H1 (cell line): ENCODE results near the gene NAE1. TPM values are rescaled to one million over a fixed set of nuclear protein-coding genes. Genes with fewer than 3 reads are reported as not detected.

ENCODE experiments used
- CTCF ChIA-PET: fragments of 300-600 bp; sonication (Branson Sonifier 250); formaldehyde crosslinking; loops from one replicate; lab custom pipeline; 2021; ENCODE audit not compliant: partially characterized antibody; lab: Charles Lee
- POLR2A ChIA-PET: fragments of 300-600 bp; sonication (Branson Sonifier 250); formaldehyde crosslinking; loops from one replicate; lab custom pipeline; 2021; ENCODE audit warnings: inconsistent platforms; ENCODE audit not compliant: partially characterized antibody; lab: Charles Lee
- DNase-seq, 2 experiments: peaks; one replicate each; pipeline versions ENCODE4 v3.0.0 to v3.0.0-alpha.2; 2010 to 2022; ENCODE audit warnings: low spot score in 2 of 2, low read depth in 1 of 2, mixed read lengths in 1 of 2
- FAIRE-seq: peaks from 2 replicates; lab custom pipeline; 2011; peaks lifted over from hg19 to GRCh38; lab: Jason Lieb, UNC
- H2AFZ ChIP-seq: 2 replicates; pipeline ENCODE4 v1.8.1; 2012; ENCODE audit warnings: low read length, inconsistent platforms
- H2AK5ac ChIP-seq: 2 replicates; pipeline ENCODE4 v1.6.1; 2013; ENCODE audit warnings: low read depth, low read length
- H2BK120ac ChIP-seq: replicated peaks from 2 replicates; pipeline ENCODE3; 2013; ENCODE audit warnings: low read depth, low read length, inconsistent platforms
- H2BK12ac ChIP-seq: 2 replicates; pipeline ENCODE4 v1.6.1; 2013; ENCODE audit warnings: low read depth, low read length
- H2BK15ac ChIP-seq: 2 replicates; pipeline ENCODE4 v1.6.1; 2013; ENCODE audit warnings: low read length
- H2BK20ac ChIP-seq: 2 replicates; pipeline ENCODE4 v1.6.1; 2013; ENCODE audit warnings: low read length
- H2BK5ac ChIP-seq: 2 replicates; pipeline ENCODE4 v1.6.1; 2013; ENCODE audit warnings: low read depth, low read length
- H3K14ac ChIP-seq: 2 replicates; pipeline ENCODE4 v1.6.1; 2013; ENCODE audit warnings: inconsistent platforms; ENCODE audit not compliant: insufficient read length
- H3K18ac ChIP-seq: 2 replicates; pipeline ENCODE4 v1.6.1; 2013; ENCODE audit warnings: low read length; ENCODE audit errors: extremely low read depth
- H3K23ac ChIP-seq: 2 replicates; pipeline ENCODE4 v1.6.1; 2013; ENCODE audit warnings: inconsistent platforms; ENCODE audit not compliant: insufficient read length
- H3K23me2 ChIP-seq: 2 replicates; pipeline ENCODE4 v1.6.1; 2013; ENCODE audit warnings: low read depth, low read length
- H3K27ac ChIP-seq: 2 replicates; pipeline ENCODE4 v1.6.1; 2011; ENCODE audit warnings: low read depth, low read length, inconsistent platforms
- H3K27me3 ChIP-seq, 4 experiments: replicated peaks in 1 of 4; 1 replicate in 1 of 4; 2 replicates in 3 of 4; pipeline versions ENCODE4 v1.6.1 to v1.8.1; 2011 to 2013; ENCODE audit warnings: low read length in 3 of 4, mild to moderate bottlenecking in 3 of 4, inconsistent platforms in 2 of 4, mixed read lengths in 2 of 4, moderate library complexity in 1 of 4; ENCODE audit not compliant: control insufficient read depth in 3 of 4, insufficient read depth in 3 of 4; ENCODE audit errors: extremely low read depth in 1 of 4
- H3K36me3 ChIP-seq, 4 experiments: 2 replicates each; pipeline versions ENCODE4 v1.6.1 to v1.8.1; 2011 to 2013; ENCODE audit warnings: mild to moderate bottlenecking in 4 of 4, low read length in 3 of 4, moderate library complexity in 2 of 4, control low read depth in 1 of 4, inconsistent platforms in 1 of 4; ENCODE audit not compliant: insufficient read depth in 4 of 4, control insufficient read depth in 2 of 4
- H3K4ac ChIP-seq: replicated peaks from 2 replicates; pipeline ENCODE3; 2013; ENCODE audit warnings: low read length, low read depth, mixed read lengths, inconsistent platforms; ENCODE audit not compliant: insufficient read length
- H3K4me1 ChIP-seq, 4 experiments: replicated peaks in 1 of 4; 1 replicate in 1 of 4; 2 replicates in 3 of 4; pipeline versions ENCODE4 v1.6.1 to v1.8.1; 2011 to 2013; ENCODE audit warnings: low read length in 3 of 4, inconsistent platforms in 2 of 4, mixed read lengths in 1 of 4; ENCODE audit not compliant: insufficient read depth in 4 of 4, control insufficient read depth in 3 of 4
- H3K4me2 ChIP-seq, 2 experiments: 2 replicates each; pipeline versions ENCODE4 v1.6.1 to v1.8.1; 2011 to 2013; ENCODE audit warnings: low read depth in 2 of 2, low read length in 2 of 2, control low read depth in 1 of 2, inconsistent platforms in 1 of 2, mild to moderate bottlenecking in 1 of 2; ENCODE audit not compliant: insufficient read depth in 1 of 2
- H3K4me3 ChIP-seq, 4 experiments: fragments of 200-600, 300-600 bp in 1 of 4; sonication (generic), shearing (Covaris generic), sonication (Bioruptor Twin) in 1 of 4; 2 replicates each; pipeline versions ENCODE4 v1.5.1 to v1.8.1; 2011 to 2016; ENCODE audit warnings: low read length in 4 of 4, low read depth in 3 of 4, control low read depth in 2 of 4, inconsistent platforms in 2 of 4, mild to moderate bottlenecking in 2 of 4, mixed read lengths in 1 of 4, moderate library complexity in 1 of 4; ENCODE audit not compliant: insufficient read depth in 2 of 4; ENCODE audit errors: extremely low read depth in 1 of 4
- H3K56ac ChIP-seq: replicated peaks from 2 replicates; pipeline ENCODE3; 2013; ENCODE audit warnings: low read depth, mild to moderate bottlenecking, mixed read lengths, low read length, inconsistent platforms; ENCODE audit not compliant: insufficient read length
- H3K79me1 ChIP-seq: 2 replicates; pipeline ENCODE4 v1.6.1; 2013; ENCODE audit warnings: low read depth, low read length, control low read depth
- H3K79me2 ChIP-seq, 2 experiments: 2 replicates each; pipeline versions ENCODE4 v1.6.1 to v1.8.1; 2012 to 2013; ENCODE audit warnings: low read length in 2 of 2, mild to moderate bottlenecking in 2 of 2, inconsistent platforms in 1 of 2; ENCODE audit not compliant: insufficient read depth in 2 of 2, control insufficient read depth in 1 of 2
- H3K9ac ChIP-seq, 4 experiments: replicated peaks in 1 of 4; 1 replicate in 1 of 4; 2 replicates in 3 of 4; pipeline versions ENCODE4 v1.6.1 to v1.8.1; 2011 to 2013; ENCODE audit warnings: low read depth in 3 of 4, low read length in 3 of 4, control low read depth in 2 of 4, mild to moderate bottlenecking in 2 of 4, moderate library complexity in 2 of 4, inconsistent platforms in 1 of 4; ENCODE audit errors: extremely low read depth in 1 of 4
- H3K9me3 ChIP-seq, 2 experiments: 2 replicates each; pipeline versions ENCODE4 v1.6.1 to v1.8.1; 2012 to 2013; ENCODE audit warnings: mild to moderate bottlenecking in 2 of 2, moderate library complexity in 2 of 2, control low read depth in 1 of 2, inconsistent platforms in 1 of 2, low read depth in 1 of 2, low read length in 1 of 2, mixed read lengths in 1 of 2; ENCODE audit not compliant: insufficient read depth in 2 of 2
- H4K20me1 ChIP-seq, 2 experiments: replicated peaks in 1 of 2; 2 replicates each; pipeline versions ENCODE3 to v1.8.1; 2011 to 2013; ENCODE audit warnings: inconsistent platforms in 2 of 2, low read length in 2 of 2, mild to moderate bottlenecking in 1 of 2; ENCODE audit not compliant: insufficient read depth in 2 of 2, control insufficient read depth in 1 of 2
- H4K5ac ChIP-seq: 2 replicates; pipeline ENCODE4 v1.6.1; 2013; ENCODE audit warnings: low read length, low read depth, mixed read lengths, inconsistent platforms; ENCODE audit not compliant: insufficient read length
- H4K8ac ChIP-seq: 2 replicates; pipeline ENCODE4 v1.8.0; 2013; ENCODE audit warnings: mild to moderate bottlenecking, moderate library complexity, low read length, inconsistent platforms; ENCODE audit not compliant: insufficient read depth; ENCODE audit errors: extremely low read depth
- H4K91ac ChIP-seq: replicated peaks from 2 replicates; pipeline ENCODE3; 2013; ENCODE audit warnings: low read length, mixed read lengths, inconsistent platforms; ENCODE audit not compliant: insufficient read length
- CBX8 ChIP-seq: fragments of 300-800, 300-1000 bp; sonication (generic); IDR thresholded peaks from 2 replicates; pipeline ENCODE4 v1.7.1; 2016; ENCODE audit warnings: low read depth, low read length, borderline replicate concordance
- E2F6 ChIP-seq: IDR thresholded peaks from 2 replicates; pipeline ENCODE4 v1.6.1; 2012; ENCODE audit warnings: inconsistent platforms
- EP300 ChIP-seq, 2 experiments: IDR thresholded peaks; 1 replicate in 1 of 2; 2 replicates in 1 of 2; pipeline ENCODE4 v1.6.1; 2011 to 2012; ENCODE audit warnings: low read depth in 2 of 2, low read length in 2 of 2, mild to moderate bottlenecking in 2 of 2, borderline replicate concordance in 1 of 2, inconsistent platforms in 1 of 2, moderate library complexity in 1 of 2
- HDAC2 ChIP-seq, 2 experiments: fragments of 300-600 bp in 1 of 2; sonication (generic) in 1 of 2; IDR thresholded peaks; 2 replicates each; pipeline ENCODE4 v1.6.1; 2011 to 2012; ENCODE audit warnings: low read depth in 2 of 2, low read length in 2 of 2, mild to moderate bottlenecking in 2 of 2, moderate library complexity in 2 of 2, borderline replicate concordance in 1 of 2, inconsistent platforms in 1 of 2
- JUND ChIP-seq: IDR thresholded peaks from 2 replicates; pipeline ENCODE4 v1.6.1; 2011; ENCODE audit warnings: mild to moderate bottlenecking, improper control_type of control experiment, low read length
- KDM1A ChIP-seq: fragments of 200-600, 300-600 bp; sonication (generic); IDR thresholded peaks from 2 replicates; pipeline ENCODE4 v1.7.1; 2016; ENCODE audit warnings: mild to moderate bottlenecking, low read length, borderline replicate concordance
- KDM5A ChIP-seq: fragments of 200-600 bp; IDR thresholded peaks from 2 replicates; pipeline ENCODE4 v1.7.1; 2012; ENCODE audit warnings: mild to moderate bottlenecking, low read length, inconsistent platforms, mixed read lengths
- NRF1 ChIP-seq: IDR thresholded peaks from 2 replicates; pipeline ENCODE4 v1.6.1; 2011; ENCODE audit warnings: mild to moderate bottlenecking, low read depth, low read length, improper control_type of control experiment
- POLR2A ChIP-seq, 2 experiments: IDR thresholded peaks; 1 replicate in 1 of 2; 2 replicates in 1 of 2; pipeline ENCODE4 v1.6.1; 2011; ENCODE audit warnings: low read depth in 2 of 2, low read length in 2 of 2, mild to moderate bottlenecking in 2 of 2; ENCODE audit errors: control extremely low read depth in 1 of 2
- POU5F1 ChIP-seq: IDR thresholded peaks from 2 replicates; pipeline ENCODE4 v1.6.1; 2011; ENCODE audit warnings: low read depth, mild to moderate bottlenecking, low read length, moderate library complexity
- SAP30 ChIP-seq: fragments of 300-600 bp; sonication (generic); IDR thresholded peaks from 2 replicates; pipeline ENCODE4 v1.7.1; 2012; ENCODE audit warnings: low read length, moderate library complexity, mild to moderate bottlenecking, inconsistent platforms; ENCODE audit not compliant: insufficient read depth, insufficient replicate concordance
- ZNF274 ChIP-seq: IDR thresholded peaks from 2 replicates; pipeline ENCODE4 v1.7.0; 2012; ENCODE audit warnings: low read length, borderline replicate concordance; ENCODE audit errors: extremely low read depth
- polyA plus RNA-seq, 7 experiments: library from polyadenylated mRNA; depleted of rRNA in 3 of 7; stranded (reverse) in 5 of 7; unstranded in 2 of 7; fragments of >200 nt in 5 of 7; fragments of 200-250 nt in 2 of 7; gene quantifications; 1 replicate in 5 of 7; 2 replicates in 1 of 7; 4 replicates in 1 of 7; pipeline versions ENCODE4 v1.2.1 to v1.2.3, GENCODE V29; 2011 to 2013; ENCODE audit warnings: missing spikeins in 2 of 7, mixed read lengths in 2 of 7
- total RNA-seq: library from RNA; stranded (reverse); fragmentation: NEBNext Ultra II Directional; extraction: Animal tissue kit (Norgen Biotek cat#: 25700); gene quantifications from 2 replicates; pipeline ENCODE4 v1.2.1, GENCODE V29; 2021

The NAE1 gene
- total and polyA plus RNA-seq, 2 of the 8 experiments (the other 6 are each of a cell fraction or from before 2014, with no cell fraction given), result 66.6 to 155 TPM

- H3K18ac ChIP-seq, result no peak overlapping the region
- H3K79me1 ChIP-seq, result no peaks in the 10 kb centered on the region
- ChIA-PET POLR2A (no interaction called here), CTCF (interaction anchor here (1.1 to 2.6 kb wide), 2 partner anchors 10 to 13 kb away, joined by 3 to 10 read pairs; no protein-coding TSS in a partner anchor)
- no peak for DNase-seq
- no peak for FAIRE-seq
- H3K9me3 ChIP-seq, result no peaks in the 10 kb centered on the region
- no peak overlapping the region for H3K56ac ChIP-seq
- H3K27me3 ChIP-seq, result no peaks in the 10 kb centered on the region
- H2BK15ac ChIP-seq, result no peak overlapping the region
- no peak overlapping the region for H2BK5ac ChIP-seq
- H3K4me3 ChIP-seq, result no peak overlapping the region
- no peaks in the 10 kb centered on the region for H3K23me2 ChIP-seq
- no peak overlapping the region for H2AFZ ChIP-seq
- no peak overlapping the region for H3K27ac ChIP-seq
- no peak overlapping the region for H4K5ac ChIP-seq
- no peaks in the 10 kb centered on the region for H3K36me3 ChIP-seq
- no peak overlapping the region for H3K23ac ChIP-seq
- H2BK120ac ChIP-seq, result no peak overlapping the region
- no peak overlapping the region for H4K8ac ChIP-seq
- H2AK5ac ChIP-seq, result no peak overlapping the region
- no peaks in the 10 kb centered on the region for H3K4me1 ChIP-seq
- H3K79me2 ChIP-seq, result no peaks in the 10 kb centered on the region
- H2BK20ac ChIP-seq, result no peak overlapping the region
- no peak overlapping the region for H4K91ac ChIP-seq
- no peak overlapping the region for H2BK12ac ChIP-seq
- no peaks in the 10 kb centered on the region for H4K20me1 ChIP-seq
- no peak overlapping the region for H3K4me2 ChIP-seq
- H3K9ac ChIP-seq, result no peak overlapping the region
- no peak overlapping the region for H3K14ac ChIP-seq
- no peak overlapping the region for H3K4ac ChIP-seq
- TF ChIP-seq KDM1A (no peak), JUND (no peak), SAP30 (no peak), POU5F1 (no peak), KDM5A (no peak), CBX8 (no peak), ZNF274 (no peak), POLR2A (IDR thresholded peaks at IDR 0.05; ENCODE audit: control extremely low read depth in 1 of 2, low read depth in 2 of 2, low read length in 2 of 2) (no peak), NRF1 (no peak), E2F6 (no peak), HDAC2 (IDR thresholded peaks at IDR 0.05; ENCODE audit: borderline replicate concordance in 1 of 2, low read depth in 2 of 2, low read length in 2 of 2) (no peak), EP300 (IDR thresholded peaks at IDR 0.05; ENCODE audit: borderline replicate concordance in 1 of 2, low read depth in 2 of 2, low read length in 2 of 2) (no peak)
Observed at GRCh38 chr16:66863707-66864106, 32.9 kb upstream of the NAE1 start.
